ENCODE data around the gene MSL3B.

DNA sequence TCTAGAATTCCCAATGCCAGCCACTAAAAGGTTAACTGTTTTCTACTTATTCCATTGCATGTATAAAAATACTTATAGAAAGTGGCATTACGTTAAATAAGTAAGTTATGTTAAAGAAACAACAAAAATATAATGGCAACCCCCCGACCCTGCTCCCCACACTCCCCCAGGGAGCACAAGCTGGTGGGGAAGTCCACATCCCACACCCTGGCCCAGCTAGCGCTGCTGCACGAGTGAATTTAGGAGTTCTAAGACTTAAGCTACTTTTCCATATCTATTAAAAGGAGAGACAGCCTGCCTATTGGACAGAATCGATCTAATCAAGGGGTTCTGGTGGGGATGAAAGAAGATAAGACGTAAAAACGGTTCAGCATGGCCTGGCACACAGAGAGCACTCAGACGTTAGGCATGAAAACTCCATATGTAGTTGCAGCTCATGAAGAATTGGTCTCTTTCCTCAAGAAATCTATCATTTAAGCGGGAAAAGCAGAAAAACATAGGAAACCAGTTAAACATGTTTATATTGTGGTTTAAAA is 30.4 kb downstream of the MSL3B start:
- TF ChIP-seq, protein P1, sequence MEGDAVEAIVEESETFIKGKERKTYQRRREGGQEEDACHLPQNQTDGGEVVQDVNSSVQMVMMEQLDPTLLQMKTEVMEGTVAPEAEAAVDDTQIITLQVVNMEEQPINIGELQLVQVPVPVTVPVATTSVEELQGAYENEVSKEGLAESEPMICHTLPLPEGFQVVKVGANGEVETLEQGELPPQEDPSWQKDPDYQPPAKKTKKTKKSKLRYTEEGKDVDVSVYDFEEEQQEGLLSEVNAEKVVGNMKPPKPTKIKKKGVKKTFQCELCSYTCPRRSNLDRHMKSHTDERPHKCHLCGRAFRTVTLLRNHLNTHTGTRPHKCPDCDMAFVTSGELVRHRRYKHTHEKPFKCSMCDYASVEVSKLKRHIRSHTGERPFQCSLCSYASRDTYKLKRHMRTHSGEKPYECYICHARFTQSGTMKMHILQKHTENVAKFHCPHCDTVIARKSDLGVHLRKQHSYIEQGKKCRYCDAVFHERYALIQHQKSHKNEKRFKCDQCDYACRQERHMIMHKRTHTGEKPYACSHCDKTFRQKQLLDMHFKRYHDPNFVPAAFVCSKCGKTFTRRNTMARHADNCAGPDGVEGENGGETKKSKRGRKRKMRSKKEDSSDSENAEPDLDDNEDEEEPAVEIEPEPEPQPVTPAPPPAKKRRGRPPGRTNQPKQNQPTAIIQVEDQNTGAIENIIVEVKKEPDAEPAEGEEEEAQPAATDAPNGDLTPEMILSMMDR (IDR thresholded peaks at IDR 0.05): no peak
- no peak for TF ChIP-seq POLR2A (IDR thresholded peaks at IDR 0.05)

Data from body of pancreas (tissue), 4 donors.